ENCODE data around the gene MAN2A1. TPM values are rescaled to one million over a fixed set of nuclear protein-coding genes. Genes with fewer than 3 reads are reported as not detected.

MAN2A1 gene
- total RNA-seq, 1 experiment from 2014 or later, result 21.8 TPM

- Histone ChIP-seq H4K20me1 (ENCODE audit: low read length) (no peaks in the 10 kb centered on the region), H3K9me2 (replicated peaks; ENCODE audit: low read length) (no peaks in the 10 kb centered on the region), H3K79me2 (ENCODE audit: low read length) (no peaks in the 10 kb centered on the region), H2AFZ (ENCODE audit: low read length) (no peak overlapping the region), H3F3A (ENCODE audit: low read length, unreplicated experiment) (no peaks in the 10 kb centered on the region), H3K27ac (ENCODE audit: low read length) (no peak overlapping the region), H3K36me3 (ENCODE audit: low read depth, low read length) (no peaks in the 10 kb centered on the region), H3K4me3 (ENCODE audit: low read length) (no peak overlapping the region), H3K4me1 (ENCODE audit: insufficient read depth, low read length) (peaks cover 3% of the 10 kb centered on the region), H3K4me2 (ENCODE audit: low read length) (no peak overlapping the region), H3K9me3 (ENCODE audit: low read length) (no peaks in the 10 kb centered on the region), H3K9ac (ENCODE audit: low read length) (no peak overlapping the region), H3K27me3 (ENCODE audit: low read length) (no peaks in the 10 kb centered on the region)
- intact Hi-C loops (cut with micrococcal nuclease), result no loop called here
- CTCF ChIA-PET, result no interaction called here
- ATAC-seq (no peak), DNase-seq (no peak)
- TF ChIP-seq EZH2phosphoT487 (IDR thresholded peaks at IDR 0.05; ENCODE audit: borderline replicate concordance, low read length) (no peak), EZH2 (IDR thresholded peaks at IDR 0.05; ENCODE audit: low read length, unreplicated experiment) (no peak)
- TF ChIP-seq, protein P1, sequence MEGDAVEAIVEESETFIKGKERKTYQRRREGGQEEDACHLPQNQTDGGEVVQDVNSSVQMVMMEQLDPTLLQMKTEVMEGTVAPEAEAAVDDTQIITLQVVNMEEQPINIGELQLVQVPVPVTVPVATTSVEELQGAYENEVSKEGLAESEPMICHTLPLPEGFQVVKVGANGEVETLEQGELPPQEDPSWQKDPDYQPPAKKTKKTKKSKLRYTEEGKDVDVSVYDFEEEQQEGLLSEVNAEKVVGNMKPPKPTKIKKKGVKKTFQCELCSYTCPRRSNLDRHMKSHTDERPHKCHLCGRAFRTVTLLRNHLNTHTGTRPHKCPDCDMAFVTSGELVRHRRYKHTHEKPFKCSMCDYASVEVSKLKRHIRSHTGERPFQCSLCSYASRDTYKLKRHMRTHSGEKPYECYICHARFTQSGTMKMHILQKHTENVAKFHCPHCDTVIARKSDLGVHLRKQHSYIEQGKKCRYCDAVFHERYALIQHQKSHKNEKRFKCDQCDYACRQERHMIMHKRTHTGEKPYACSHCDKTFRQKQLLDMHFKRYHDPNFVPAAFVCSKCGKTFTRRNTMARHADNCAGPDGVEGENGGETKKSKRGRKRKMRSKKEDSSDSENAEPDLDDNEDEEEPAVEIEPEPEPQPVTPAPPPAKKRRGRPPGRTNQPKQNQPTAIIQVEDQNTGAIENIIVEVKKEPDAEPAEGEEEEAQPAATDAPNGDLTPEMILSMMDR (conservative IDR thresholded peaks at IDR 0.05; ENCODE audit: low read depth, low read length), result no peak
- POLR2A ChIA-PET (ENCODE audit: unreplicated experiment), result no interaction called here
- BruUV-seq (replicated peaks), result no TSS peak
These were observed 221.1 kb downstream of the MAN2A1 start for GRCh38 chr5:109910874-109911273.

DNA sequence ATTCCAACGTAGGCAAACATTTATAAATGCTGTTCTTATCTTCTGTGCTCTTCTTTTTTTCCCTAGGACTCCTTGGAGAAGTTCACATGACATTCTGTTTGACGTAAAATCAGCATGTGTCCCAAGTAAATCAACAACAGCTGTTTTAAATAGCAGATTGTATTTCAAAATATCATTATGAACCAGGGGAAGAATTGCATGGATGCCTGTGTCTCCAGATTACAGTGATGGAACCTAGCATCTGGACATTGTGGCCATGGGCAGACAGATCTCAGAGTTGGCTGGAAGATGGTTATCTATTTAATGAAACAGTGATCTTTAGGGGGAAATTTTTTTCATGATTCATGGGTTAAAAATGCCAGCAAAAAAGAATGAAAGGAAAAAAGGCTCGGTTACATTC lies 222.0 kb downstream of the MAN2A1 start:
- ATAC-seq (no peak), DNase-seq (no peak)
- no TSS peak for BruUV-seq (replicated peaks)

DNA sequence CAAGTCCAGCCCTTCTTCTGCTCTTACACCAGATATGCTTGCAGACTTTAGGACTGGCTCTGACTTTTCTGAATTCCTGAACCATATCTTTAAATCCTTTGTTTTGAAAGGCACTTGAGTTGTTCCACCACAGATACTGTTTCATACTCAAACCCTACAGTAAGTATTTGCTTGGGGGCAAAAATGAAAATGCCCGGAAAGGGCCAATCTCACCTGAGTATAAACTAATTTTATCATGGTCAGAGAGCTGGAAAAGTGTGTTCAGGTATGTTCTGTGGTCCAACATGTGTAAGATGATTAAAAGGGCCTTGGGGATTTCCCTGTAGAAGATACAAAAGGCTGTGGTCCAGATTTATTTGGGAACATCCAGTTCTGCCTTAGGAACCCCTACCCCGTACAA lies 225.2 kb downstream of the MAN2A1 start:
- H3K4me3 ChIP-seq (ENCODE audit: low read length), result no peak overlapping the region
- H3K9me2 ChIP-seq (replicated peaks; ENCODE audit: low read length), result no peaks in the 10 kb centered on the region
- no peak overlapping the region for H3K4me2 ChIP-seq (ENCODE audit: low read length)
- TF ChIP-seq, protein P1 (conservative IDR thresholded peaks at IDR 0.05; ENCODE audit: low read depth, low read length), result no peak
- TF ChIP-seq EZH2phosphoT487 (IDR thresholded peaks at IDR 0.05; ENCODE audit: borderline replicate concordance, low read length) (no peak), EZH2 (IDR thresholded peaks at IDR 0.05; ENCODE audit: low read length, unreplicated experiment) (no peak)
- POLR2A ChIA-PET (ENCODE audit: unreplicated experiment), result interaction anchor here (0.6 kb wide), 1 partner anchor 21 kb away, joined by 10 read pairs; no protein-coding TSS in a partner anchor
- no peak overlapping the region for H3K9ac ChIP-seq (ENCODE audit: low read length)
- no TSS peak for BruUV-seq (replicated peaks)
- H3K9me3 ChIP-seq (ENCODE audit: low read length), result no peaks in the 10 kb centered on the region
- no peaks in the 10 kb centered on the region for H3K36me3 ChIP-seq (ENCODE audit: low read depth, low read length)
- DNase-seq, result no peak
- no peak overlapping the region for H3K27ac ChIP-seq (ENCODE audit: low read length)
- intact Hi-C loops (cut with micrococcal nuclease), result no loop called here
- H4K20me1 ChIP-seq (ENCODE audit: low read length), result no peaks in the 10 kb centered on the region
- CTCF ChIA-PET, result no interaction called here
- H3K4me1 ChIP-seq (ENCODE audit: insufficient read depth, low read length), result no peaks in the 10 kb centered on the region
- H2AFZ ChIP-seq (ENCODE audit: low read length), result no peak overlapping the region
- no peaks in the 10 kb centered on the region for H3F3A ChIP-seq (ENCODE audit: low read length, unreplicated experiment)
- no peak for ATAC-seq
- H3K27me3 ChIP-seq (ENCODE audit: low read length), result no peaks in the 10 kb centered on the region
- no peaks in the 10 kb centered on the region for H3K79me2 ChIP-seq (ENCODE audit: low read length)

More for the DNA sequence above, 222.0 kb downstream of the MAN2A1 start:
- Histone ChIP-seq H3K4me1 (ENCODE audit: insufficient read depth, low read length) (no peaks in the 10 kb centered on the region), H3K4me2 (ENCODE audit: low read length) (no peak overlapping the region), H3K9me3 (ENCODE audit: low read length) (no peaks in the 10 kb centered on the region), H2AFZ (ENCODE audit: low read length) (no peak overlapping the region), H3K9me2 (replicated peaks; ENCODE audit: low read length) (no peaks in the 10 kb centered on the region), H3K36me3 (ENCODE audit: low read depth, low read length) (no peaks in the 10 kb centered on the region), H3K4me3 (ENCODE audit: low read length) (no peak overlapping the region), H3F3A (ENCODE audit: low read length, unreplicated experiment) (no peaks in the 10 kb centered on the region), H4K20me1 (ENCODE audit: low read length) (no peaks in the 10 kb centered on the region), H3K79me2 (ENCODE audit: low read length) (no peaks in the 10 kb centered on the region), H3K27ac (ENCODE audit: low read length) (no peak overlapping the region), H3K9ac (ENCODE audit: low read length) (no peak overlapping the region), H3K27me3 (ENCODE audit: low read length) (no peaks in the 10 kb centered on the region)
- ChIA-PET CTCF (no interaction called here), POLR2A (ENCODE audit: unreplicated experiment) (no interaction called here)
- no peak for TF ChIP-seq EZH2phosphoT487 (IDR thresholded peaks at IDR 0.05; ENCODE audit: borderline replicate concordance, low read length)
- TF ChIP-seq EZH2 (IDR thresholded peaks at IDR 0.05; ENCODE audit: low read length, unreplicated experiment), result no peak
- TF ChIP-seq, protein P1 (conservative IDR thresholded peaks at IDR 0.05; ENCODE audit: low read depth, low read length), result no peak
- intact Hi-C loops (cut with micrococcal nuclease), result no loop called here
